Hepatocyte (in vitro differentiated cells): Measurements from ENCODE around the gene NPR3. TPM values are rescaled to one million over a fixed set of nuclear protein-coding genes. Genes with fewer than 3 reads are reported as not detected.

Experiments used
- DNase-seq: peaks from one replicate; pipeline ENCODE4 v3.0.0-alpha.2; 2016; ENCODE audit warnings: low spot score
- H2AFZ ChIP-seq: fragments of 200-600 bp; sonication (generic); 2 replicates; pipeline ENCODE4 v1.6.0; 2016; ENCODE audit warnings: antibody characterized with exemption, mild to moderate bottlenecking
- H3K27ac ChIP-seq: fragments of 200-600 bp; sonication (generic); 2 replicates; pipeline ENCODE4 v1.5.1; 2016; ENCODE audit warnings: mild to moderate bottlenecking
- H3K27me3 ChIP-seq: fragments of 200-600 bp; sonication (generic); 2 replicates; pipeline ENCODE4 v1.6.1; 2016
- H3K36me3 ChIP-seq: fragments of 200-600 bp; sonication (generic); replicated peaks from 2 replicates; pipeline ENCODE4 v1.5.1; 2016; ENCODE audit warnings: low read depth; ENCODE audit not compliant: insufficient read depth
- H3K4me1 ChIP-seq: fragments of 200-600 bp; sonication (generic); 2 replicates; pipeline ENCODE4 v1.5.1; 2016; ENCODE audit warnings: mild to moderate bottlenecking, moderate library complexity; ENCODE audit not compliant: insufficient read depth
- H3K4me2 ChIP-seq: fragments of 200-600 bp; sonication (generic); 2 replicates; pipeline ENCODE4 v1.6.0; 2016
- H3K4me3 ChIP-seq: fragments of 200-600 bp; sonication (generic); 2 replicates; pipeline ENCODE4 v1.5.1; 2016; ENCODE audit warnings: mild to moderate bottlenecking
- H3K79me2 ChIP-seq: fragments of 200-600 bp; sonication (generic); 2 replicates; pipeline ENCODE4 v1.6.0; 2017; ENCODE audit warnings: mild to moderate bottlenecking
- H3K9me2 ChIP-seq: fragments of 200-600 bp; sonication (generic); replicated peaks from 2 replicates; pipeline ENCODE4 v1.6.0; 2017; ENCODE audit warnings: mild to moderate bottlenecking; ENCODE audit not compliant: insufficient read depth
- H3K9me3 ChIP-seq: fragments of 200-600 bp; sonication (generic); 2 replicates; pipeline ENCODE4 v1.5.1; 2016; ENCODE audit warnings: low read depth, mild to moderate bottlenecking
- H4K20me1 ChIP-seq: fragments of 200-600 bp; sonication (generic); 2 replicates; pipeline ENCODE4 v1.6.0; 2016; ENCODE audit warnings: mild to moderate bottlenecking; ENCODE audit not compliant: insufficient read depth, poor library complexity, severe bottlenecking
- CTCF ChIP-seq: fragments of 200-600 bp; sonication (generic); IDR thresholded peaks from 2 replicates; pipeline ENCODE4 v1.5.1; 2016; ENCODE audit warnings: antibody characterized with exemption, mild to moderate bottlenecking; ENCODE audit not compliant: poor library complexity
- EZH2 ChIP-seq: fragments of 200-600 bp; sonication (generic); IDR thresholded peaks from 2 replicates; pipeline ENCODE4 v1.6.1; 2016; ENCODE audit warnings: antibody characterized with exemption, mild to moderate bottlenecking, borderline replicate concordance
- EZH2phosphoT487 ChIP-seq: fragments of 200-600 bp; sonication (generic); IDR thresholded peaks from one replicate; pipeline ENCODE4 v1.6.1; 2018; ENCODE audit warnings: antibody characterized with exemption, mild to moderate bottlenecking, low read depth, moderate library complexity; ENCODE audit not compliant: unreplicated experiment, severe bottlenecking
- WGBS: methylation state at CpG from one replicate; pipeline ENCODE4 v1.1.6; 2016; ENCODE audit warnings: low lambda C conversion rate; ENCODE audit errors: missing lambda C conversion rate; 5-methylcytosine and 5-hydroxymethylcytosine counted together
- polyA plus RNA-seq: library from polyadenylated mRNA; unstranded; fragments of >200 nt; fragmentation: Nextera tagmentation; extraction: Ambion mirVana; gene quantifications from 2 replicates; pipeline ENCODE4 v1.2.1, GENCODE V29; 2016
- total RNA-seq: library from RNA; depleted of rRNA; stranded (reverse); fragments of >200 nt; gene quantifications from 2 replicates; pipeline ENCODE4 v1.2.3, GENCODE V29; 2014

The NPR3 gene
- total and polyA plus RNA-seq, 2 experiments from 2014 or later: 3.6 to 20.0 TPM

GRCh38 chr5:32808783-32809182 lies 97.7 kb downstream of the NPR3 start:
- no peak overlapping the region for H3K27ac ChIP-seq
- H3K9me3 ChIP-seq: no peaks in the 10 kb centered on the region
- 57% methylated on average over 1 of the region's 1 CpG for WGBS
- no peaks in the 10 kb centered on the region for H3K36me3 ChIP-seq
- no peak overlapping the region for H2AFZ ChIP-seq
- TF ChIP-seq EZH2: no peak
- no peak for TF ChIP-seq CTCF
- TF ChIP-seq EZH2phosphoT487: no peak
- no peaks in the 10 kb centered on the region for H3K4me1 ChIP-seq
- no peak overlapping the region for H3K4me3 ChIP-seq
- H3K4me2 ChIP-seq: no peak overlapping the region
- H3K79me2 ChIP-seq: no peaks in the 10 kb centered on the region
- H3K27me3 ChIP-seq: no peaks in the 10 kb centered on the region
- no peak for DNase-seq
- H3K9me2 ChIP-seq: no peaks in the 10 kb centered on the region
- no peaks in the 10 kb centered on the region for H4K20me1 ChIP-seq

- 70% methylated on average over 2 of the region's 2 CpGs for WGBS
- no peaks in the 10 kb centered on the region for H3K27me3 ChIP-seq
- no peak for TF ChIP-seq EZH2
- TF ChIP-seq EZH2phosphoT487: no peak
- no peak for TF ChIP-seq CTCF
- H3K27ac ChIP-seq: no peak overlapping the region
- no peaks in the 10 kb centered on the region for H3K4me1 ChIP-seq
- no peaks in the 10 kb centered on the region for H3K9me3 ChIP-seq
- H3K4me3 ChIP-seq: no peak overlapping the region
- no peaks in the 10 kb centered on the region for H3K36me3 ChIP-seq
- no peaks in the 10 kb centered on the region for H3K9me2 ChIP-seq
- no peak overlapping the region for H3K4me2 ChIP-seq
- DNase-seq: no peak
- H3K79me2 ChIP-seq: no peaks in the 10 kb centered on the region
- H2AFZ ChIP-seq: no peak overlapping the region
- H4K20me1 ChIP-seq: no peaks in the 10 kb centered on the region
Observed at GRCh38 chr5:32810804-32811203, 99.7 kb downstream of the NPR3 start.

- 86% methylated on average over 5 of the region's 5 CpGs for WGBS
- H3K27ac ChIP-seq: no peak overlapping the region
- H3K36me3 ChIP-seq: no peaks in the 10 kb centered on the region
- no peaks in the 10 kb centered on the region for H3K4me1 ChIP-seq
- no peaks in the 10 kb centered on the region for H3K9me2 ChIP-seq
- H3K79me2 ChIP-seq: no peaks in the 10 kb centered on the region
- no peak for DNase-seq
- H4K20me1 ChIP-seq: no peaks in the 10 kb centered on the region
- no peaks in the 10 kb centered on the region for H3K9me3 ChIP-seq
- no peak overlapping the region for H3K4me2 ChIP-seq
- H3K4me3 ChIP-seq: no peak overlapping the region
- no peak overlapping the region for H2AFZ ChIP-seq
- no peaks in the 10 kb centered on the region for H3K27me3 ChIP-seq
- TF ChIP-seq EZH2 (no peak), EZH2phosphoT487 (no peak), CTCF (no peak)
Observed at GRCh38 chr5:32812399-32812798, 101.3 kb downstream of the NPR3 start.

GRCh38 chr5:32814141-32814540 lies 103.0 kb downstream of the NPR3 start:
- no peak for DNase-seq
- Histone ChIP-seq H3K4me1 (no peaks in the 10 kb centered on the region), H4K20me1 (no peaks in the 10 kb centered on the region), H3K79me2 (no peaks in the 10 kb centered on the region), H3K9me2 (no peaks in the 10 kb centered on the region), H3K27me3 (no peaks in the 10 kb centered on the region), H3K4me3 (no peak overlapping the region), H3K4me2 (no peak overlapping the region), H3K27ac (no peak overlapping the region), H2AFZ (no peak overlapping the region), H3K9me3 (no peaks in the 10 kb centered on the region), H3K36me3 (no peaks in the 10 kb centered on the region)
- TF ChIP-seq EZH2phosphoT487: no peak
- no peak for TF ChIP-seq EZH2
- no peak for TF ChIP-seq CTCF
